ENCODE data around the gene TRIM75. TPM values are rescaled to one million over a fixed set of nuclear protein-coding genes. Genes with fewer than 3 reads are reported as not detected.

The TRIM75 gene
- total and polyA plus RNA-seq, 2 donors (not counting 1 experiment from before 2014, with no cell fraction given): not detected

- Histone ChIP-seq H3K9ac (ENCODE audit: insufficient read depth, low read length) (no peak within 1 kb of the TSS), H3K4me1 (ENCODE audit: control insufficient read depth, extremely low read depth, insufficient read depth, low read length) (no peaks in the 10 kb centered on the region), H3K36me3 (ENCODE audit: control insufficient read depth, insufficient read depth, low read length) (no peaks in the 10 kb centered on the region), H3K9me3 (ENCODE audit: control insufficient read depth, insufficient read depth, low read depth, low read length) (no peaks in the 10 kb centered on the region), H3K27ac (ENCODE audit: insufficient read depth, low read length) (no peak within 1 kb of the TSS), H3K4me2 (ENCODE audit: extremely low read depth, insufficient read depth, low read length) (no peak within 1 kb of the TSS), H2AFZ (ENCODE audit: low read length) (no peak within 1 kb of the TSS), H3K27me3 (ENCODE audit: control insufficient read depth, insufficient read depth, low read length) (no peaks in the 10 kb centered on the region), H3K4me3 (replicated peaks in 1 of 4; ENCODE audit: control extremely low read depth in 1 of 4, insufficient read depth in 1 of 4, low read depth in 3 of 4, low read length in 4 of 4) (no peak within 1 kb of the TSS), H4K20me1 (ENCODE audit: control insufficient read depth, extremely low read depth, insufficient read depth, low read length) (no peaks in the 10 kb centered on the region), H3K79me2 (ENCODE audit: control insufficient read depth, insufficient read depth, low read length) (no peaks in the 10 kb centered on the region)
- TF ChIP-seq EZH2 (IDR thresholded peaks at IDR 0.05; ENCODE audit: low read length, missing control alignments): no peak
- no peak for TF ChIP-seq CTCF (conservative IDR thresholded peaks at IDR 0.05 in 1 of 2, IDR thresholded peaks at IDR 0.05 in 1 of 2; ENCODE audit: low read depth in 1 of 2, low read length in 2 of 2)
- DNase-seq (ENCODE audit: low read depth in 2 of 2): no peak
These were observed 22.0 kb upstream of the TRIM75 start, which contains the start of gene TRIM60 for GRCh38 chr4:165031436-165032211. TSS of gene TRIM60 (plus strand) at chr4:165031999. CDS start at chr4:165040073, 8,074 bp downstream.

- Histone ChIP-seq H3K27ac (ENCODE audit: insufficient read depth, low read length) (no peak overlapping the region), H3K36me3 (ENCODE audit: control insufficient read depth, insufficient read depth, low read length) (no peaks in the 10 kb centered on the region), H3K9me3 (ENCODE audit: control insufficient read depth, insufficient read depth, low read depth, low read length) (no peaks in the 10 kb centered on the region), H3K4me3 (replicated peaks in 1 of 4; ENCODE audit: control extremely low read depth in 1 of 4, insufficient read depth in 1 of 4, low read depth in 3 of 4, low read length in 4 of 4) (no peak overlapping the region), H3K9ac (ENCODE audit: insufficient read depth, low read length) (no peak overlapping the region), H3K4me1 (ENCODE audit: control insufficient read depth, extremely low read depth, insufficient read depth, low read length) (no peaks in the 10 kb centered on the region), H4K20me1 (ENCODE audit: control insufficient read depth, extremely low read depth, insufficient read depth, low read length) (no peaks in the 10 kb centered on the region), H3K27me3 (ENCODE audit: control insufficient read depth, insufficient read depth, low read length) (no peaks in the 10 kb centered on the region), H3K4me2 (ENCODE audit: extremely low read depth, insufficient read depth, low read length) (no peak overlapping the region), H2AFZ (ENCODE audit: low read length) (no peak overlapping the region), H3K79me2 (ENCODE audit: control insufficient read depth, insufficient read depth, low read length) (no peaks in the 10 kb centered on the region)
- TF ChIP-seq CTCF (conservative IDR thresholded peaks at IDR 0.05 in 1 of 2, IDR thresholded peaks at IDR 0.05 in 1 of 2; ENCODE audit: low read depth in 1 of 2, low read length in 2 of 2): no peak
- TF ChIP-seq EZH2 (IDR thresholded peaks at IDR 0.05; ENCODE audit: low read length, missing control alignments): no peak
- DNase-seq (ENCODE audit: low read depth in 2 of 2): no peak
These were observed 5.5 kb upstream of the TRIM75 start for GRCh38 chr4:165048170-165048569.

GRCh38 chr4:165052627-165053026 is 1.0 kb upstream of the TRIM75 start:
- Histone ChIP-seq H2AFZ (ENCODE audit: low read length) (no peak overlapping the region), H3K36me3 (ENCODE audit: control insufficient read depth, insufficient read depth, low read length) (no peaks in the 10 kb centered on the region), H3K79me2 (ENCODE audit: control insufficient read depth, insufficient read depth, low read length) (no peaks in the 10 kb centered on the region), H3K9me3 (ENCODE audit: control insufficient read depth, insufficient read depth, low read depth, low read length) (no peaks in the 10 kb centered on the region), H3K9ac (ENCODE audit: insufficient read depth, low read length) (no peak overlapping the region), H4K20me1 (ENCODE audit: control insufficient read depth, extremely low read depth, insufficient read depth, low read length) (no peaks in the 10 kb centered on the region), H3K27me3 (ENCODE audit: control insufficient read depth, insufficient read depth, low read length) (no peaks in the 10 kb centered on the region), H3K4me1 (ENCODE audit: control insufficient read depth, extremely low read depth, insufficient read depth, low read length) (no peaks in the 10 kb centered on the region), H3K4me3 (replicated peaks in 1 of 4; ENCODE audit: control extremely low read depth in 1 of 4, insufficient read depth in 1 of 4, low read depth in 3 of 4, low read length in 4 of 4) (no peak overlapping the region), H3K4me2 (ENCODE audit: extremely low read depth, insufficient read depth, low read length) (no peak overlapping the region), H3K27ac (ENCODE audit: insufficient read depth, low read length) (no peak overlapping the region)
- no peak for DNase-seq (ENCODE audit: low read depth in 2 of 2)
- TF ChIP-seq EZH2 (IDR thresholded peaks at IDR 0.05; ENCODE audit: low read length, missing control alignments): no peak
- TF ChIP-seq CTCF (conservative IDR thresholded peaks at IDR 0.05 in 1 of 2, IDR thresholded peaks at IDR 0.05 in 1 of 2; ENCODE audit: low read depth in 1 of 2, low read length in 2 of 2): no peak

Measured in fibroblast of lung (primary cell).